Stimulated activated CD8-positive, alpha-beta memory T cell treated with anti-CD3 and anti-CD28 coated beads, Interleukin-7, amount 100 ng/mL, for 1 hour (primary cell): ENCODE data around the gene GBE1.

Experiments
- DNase-seq, 2 donors: peaks; one replicate each; pipeline ENCODE4 v3.0.0-alpha.2; 2020; ENCODE audit warnings: low read depth in 2 of 2

GBE1 gene

DNA sequence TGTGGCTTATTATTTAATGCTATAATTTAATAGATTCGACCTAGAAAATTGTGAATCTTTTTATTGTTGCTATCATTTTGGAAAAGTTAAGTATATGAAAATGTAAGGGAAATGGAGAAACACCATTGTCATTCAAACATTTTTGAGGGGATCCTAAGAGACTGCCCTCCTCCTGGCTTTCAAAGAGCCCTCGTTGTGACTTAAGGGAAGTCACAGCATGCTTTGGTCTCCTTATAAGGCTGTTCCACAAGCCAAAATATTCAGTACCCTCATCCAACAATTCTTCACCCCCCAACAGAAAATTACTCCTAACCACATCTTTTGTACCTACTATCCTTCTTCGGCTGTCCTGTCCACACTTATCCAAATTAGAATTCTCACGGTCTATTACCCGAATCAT lies 140.2 kb downstream of the GBE1 start:
- DNase-seq = no peak

DNA sequence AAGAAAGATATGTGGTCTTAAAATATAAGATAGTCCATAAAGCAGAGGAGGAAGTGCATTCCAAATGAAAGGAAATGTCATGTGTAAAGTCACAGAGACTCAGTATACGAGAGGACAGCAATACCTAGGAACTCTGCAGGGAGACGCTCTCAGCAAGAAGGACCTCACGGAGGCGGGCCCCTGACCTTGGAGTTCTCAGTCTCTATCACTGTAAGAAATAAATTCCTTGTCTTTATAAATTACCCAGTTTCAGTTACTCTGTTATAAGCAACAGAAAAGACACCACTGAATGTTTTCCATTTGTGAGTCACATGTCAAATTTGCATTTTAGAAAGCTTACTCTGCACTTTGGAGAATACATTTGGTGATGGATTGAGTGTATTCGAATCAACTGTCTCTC lies 140.6 kb downstream of the GBE1 start:
- no peak for DNase-seq

DNA sequence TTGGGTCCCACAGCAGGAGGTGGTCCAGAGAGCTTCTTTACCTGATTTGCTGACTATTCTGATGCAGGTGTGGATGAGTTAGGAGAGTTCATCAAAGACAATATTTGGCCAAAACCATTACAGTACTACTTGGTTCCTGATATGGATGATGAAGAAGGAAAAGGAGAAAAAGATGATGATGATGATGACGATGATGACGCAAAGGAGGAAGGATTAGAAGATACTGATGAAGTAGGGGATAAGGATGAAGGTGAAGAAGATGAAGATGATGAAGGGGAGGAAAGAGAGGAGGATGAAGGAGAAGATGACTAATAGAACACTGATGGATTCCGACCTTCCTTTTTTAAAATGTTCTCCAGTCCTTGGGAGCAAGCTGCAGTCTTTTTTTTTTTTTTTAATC lies 148.7 kb downstream of the GBE1 start:
- no peak for DNase-seq

DNA sequence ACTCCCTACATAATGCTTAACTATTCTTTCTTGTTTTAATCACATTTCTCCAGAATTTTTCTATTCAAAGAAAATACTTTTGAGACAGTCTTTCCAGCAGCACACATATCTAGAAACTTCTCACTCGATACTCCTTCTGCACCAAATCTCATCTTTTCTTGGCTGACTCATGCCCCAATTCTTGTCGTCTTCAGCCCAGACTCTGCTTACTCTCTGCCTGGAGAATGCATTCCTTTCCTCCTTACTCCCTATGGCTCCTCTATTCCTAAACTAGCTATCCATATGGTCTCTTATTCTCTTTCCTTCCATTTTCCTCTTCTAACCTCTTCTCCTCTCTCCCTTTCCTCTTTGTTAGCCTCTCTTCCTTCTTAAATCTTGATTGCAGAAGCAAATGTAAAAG lies 158.7 kb downstream of the GBE1 start:
- no peak for DNase-seq

DNA sequence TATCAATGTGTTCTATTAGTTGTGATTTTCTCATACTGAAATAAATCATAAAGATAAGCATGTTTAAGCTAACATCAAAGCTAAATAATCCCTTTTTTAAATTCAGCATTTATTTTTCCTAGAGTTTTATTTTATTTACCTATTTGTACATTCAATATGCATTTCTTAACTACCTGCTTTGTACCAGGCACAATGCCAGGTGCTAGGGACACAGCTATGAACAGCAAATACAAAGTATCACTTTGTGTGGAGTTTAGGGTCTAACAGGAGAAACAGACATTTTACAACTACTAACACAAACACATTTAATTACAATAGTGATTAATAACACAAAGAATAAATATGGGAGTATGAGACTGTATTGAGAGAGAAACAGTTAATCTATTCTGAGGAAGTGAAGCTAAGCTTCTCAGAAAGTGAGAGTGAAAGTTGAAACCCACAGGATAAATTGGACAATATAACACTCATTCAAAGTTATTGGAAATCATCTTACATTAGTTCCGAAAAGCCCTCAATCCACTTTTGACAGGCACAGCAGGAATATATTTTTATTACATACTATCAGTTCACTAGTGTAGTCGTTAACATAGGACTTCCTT lies 159.6 kb downstream of the GBE1 start:
- no peak for DNase-seq

DNA sequence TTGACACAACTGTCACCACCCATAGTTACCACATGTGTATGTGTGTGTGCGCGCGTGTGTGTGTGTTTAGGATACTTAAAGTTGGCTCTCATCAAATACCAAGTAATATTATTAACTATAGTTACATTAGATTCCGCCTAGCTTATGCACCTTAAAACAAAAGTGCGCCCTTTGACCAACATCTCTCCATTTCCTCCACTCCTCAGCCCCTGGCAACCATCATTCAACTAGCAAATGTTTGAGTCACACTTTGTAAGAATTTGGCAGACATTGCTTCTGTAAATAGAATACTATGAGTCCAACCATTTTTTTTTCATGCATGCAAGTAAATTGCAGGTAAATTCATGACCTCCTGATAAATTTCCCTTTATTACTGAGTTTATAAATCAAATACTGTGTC lies 169.3 kb downstream of the GBE1 start:
- no peak for DNase-seq

DNA sequence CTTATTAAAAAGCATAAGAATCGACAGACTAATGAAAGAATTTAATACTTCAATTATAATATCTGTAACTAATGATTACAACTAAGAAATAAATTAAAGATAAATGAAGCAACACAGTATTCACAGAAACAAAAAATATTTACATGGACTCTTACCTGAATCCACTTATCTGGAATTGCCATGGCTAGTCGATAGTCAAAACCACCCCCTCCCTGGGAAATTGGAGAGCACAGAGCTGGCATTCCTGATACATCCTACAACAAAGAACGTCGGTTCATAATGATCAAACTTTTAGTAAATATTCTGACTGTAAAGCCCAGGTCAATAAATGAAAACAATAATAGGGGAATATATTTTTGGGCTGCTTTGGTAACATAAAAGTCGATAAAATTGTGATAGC lies 175.5 kb downstream of the GBE1 start:
- no peak for DNase-seq

DNA sequence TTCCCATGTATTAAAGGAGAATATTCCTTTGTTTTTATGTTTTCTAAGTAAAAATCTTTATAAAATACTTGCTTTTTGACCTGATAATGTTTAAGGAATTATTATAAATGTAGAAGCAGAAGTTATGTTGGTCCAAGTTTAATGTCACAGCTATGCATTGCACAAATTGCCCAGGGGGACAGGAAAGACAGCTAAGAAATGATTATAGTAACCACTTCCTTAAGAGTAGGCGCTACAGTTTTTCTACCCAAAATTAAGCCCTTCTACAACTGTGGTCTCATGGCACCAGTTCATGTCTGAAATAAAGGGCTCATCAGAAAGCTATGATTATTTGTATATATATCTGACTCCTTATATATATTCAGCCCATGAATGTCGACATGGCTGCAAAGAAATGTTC lies 176.4 kb downstream of the GBE1 start:
- no peak for DNase-seq

DNA sequence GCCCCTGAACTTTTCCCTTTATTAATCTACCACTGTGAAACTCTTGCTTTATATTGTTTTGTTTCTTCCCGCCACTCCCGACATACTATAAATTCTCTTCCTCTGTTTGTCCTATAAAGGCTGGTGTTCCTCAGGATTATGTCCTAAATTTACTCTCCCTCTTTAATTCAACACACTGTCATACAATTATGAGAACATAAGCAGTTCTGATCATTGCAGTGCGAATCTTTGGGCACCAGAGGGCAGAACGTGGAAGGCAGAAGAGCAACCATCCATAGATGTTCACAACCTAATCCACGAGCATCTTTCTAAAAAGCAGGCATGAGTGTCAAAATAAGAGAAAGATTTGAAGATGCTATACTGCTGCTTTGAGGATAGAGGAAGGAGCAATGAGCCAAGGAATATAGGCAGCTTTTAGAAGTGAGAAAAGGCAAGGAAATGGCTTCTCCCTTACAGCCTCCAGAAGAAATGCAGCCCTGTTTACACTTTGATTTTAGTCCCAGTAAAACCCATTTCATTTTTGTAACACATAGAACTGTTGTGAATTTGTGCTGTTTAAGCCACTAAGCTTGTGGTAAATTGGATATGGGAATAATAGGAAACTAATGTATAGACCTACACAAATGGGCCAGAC lies 179.4 kb downstream of the GBE1 start:
- DNase-seq = no peak

DNA sequence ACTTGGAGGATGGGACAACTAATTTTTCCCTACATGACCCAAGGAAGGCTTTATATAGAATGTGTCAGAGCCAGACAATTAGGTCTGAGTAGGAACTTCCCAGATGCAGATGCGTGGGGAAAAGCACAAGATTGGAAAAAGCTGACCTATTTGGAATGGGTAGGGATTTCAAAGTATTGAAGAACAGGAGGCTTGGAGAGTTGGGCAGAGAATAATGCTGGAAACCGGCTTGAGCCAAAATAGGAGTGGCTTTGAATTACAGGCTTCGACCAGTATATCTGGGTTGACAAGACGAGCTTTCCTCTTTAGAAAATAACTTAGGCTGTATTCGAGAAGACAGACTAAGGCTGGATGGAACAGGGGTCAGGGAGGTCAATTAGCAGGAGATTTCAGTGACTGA lies 181.1 kb downstream of the GBE1 start:
- DNase-seq = no peak

DNA sequence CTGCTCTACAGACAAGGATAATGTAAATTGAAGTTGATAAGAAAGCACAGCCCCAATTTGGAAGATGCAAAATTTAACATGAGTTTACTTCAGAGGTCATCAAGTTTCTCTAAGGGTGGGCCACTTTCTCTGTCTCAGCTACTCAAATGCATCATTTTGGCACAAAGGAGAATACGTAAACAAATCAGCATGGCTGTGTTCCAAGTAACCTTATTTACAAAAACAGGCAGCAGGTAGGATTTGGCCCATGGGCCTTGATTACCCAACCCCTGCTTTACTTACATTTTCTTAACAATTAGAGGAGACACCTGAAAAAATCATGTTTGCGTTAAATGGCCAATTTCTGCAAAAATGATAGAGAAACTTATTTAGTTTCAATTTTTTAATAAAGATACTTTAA lies 181.7 kb downstream of the GBE1 start:
- no peak for DNase-seq

DNA sequence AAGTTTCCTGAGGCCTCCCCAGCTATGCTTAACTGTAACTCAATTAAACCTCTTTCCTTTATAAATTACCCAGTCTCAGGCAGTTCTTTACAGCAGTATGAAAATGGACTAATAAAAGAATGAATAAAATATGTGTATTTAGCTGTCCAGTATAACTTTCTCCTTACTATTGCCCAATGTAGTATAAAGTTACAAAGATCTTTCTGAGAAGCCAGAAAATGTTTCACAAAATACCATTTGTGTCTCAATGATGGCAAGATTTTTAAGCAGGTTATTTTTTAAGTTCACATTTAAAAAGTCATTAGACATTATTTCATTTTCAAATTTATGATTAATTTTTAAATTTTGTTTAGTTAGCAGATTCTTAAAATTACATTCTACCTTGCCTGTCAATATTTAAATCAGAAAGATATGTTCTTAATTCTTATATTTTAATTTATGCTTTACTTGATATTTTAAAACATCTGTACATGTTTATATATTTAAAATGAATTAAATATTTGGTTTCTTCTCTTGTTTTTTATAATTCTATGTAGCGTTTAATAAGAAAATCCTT lies 189.2 kb downstream of the GBE1 start:
- DNase-seq = no peak

DNA sequence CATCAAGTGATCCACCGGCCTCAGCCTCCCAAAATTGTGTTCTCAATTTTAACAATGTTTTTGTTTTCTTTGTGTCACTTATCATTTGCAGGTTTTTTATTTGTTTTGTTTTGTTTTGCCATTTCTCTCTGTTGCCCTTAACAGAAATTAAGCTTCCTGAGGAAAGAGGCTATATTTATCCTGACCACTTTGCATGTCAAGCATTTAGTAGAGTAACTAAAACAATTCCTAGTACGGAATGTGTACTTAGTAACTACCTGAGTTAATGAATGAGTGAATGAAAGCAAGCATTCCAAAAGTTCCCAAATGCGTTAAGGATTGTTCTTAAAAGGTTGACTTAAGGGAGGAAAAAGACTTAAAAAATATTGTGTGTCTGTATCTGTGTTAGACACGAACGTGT lies 193.1 kb downstream of the GBE1 start:
- no peak for DNase-seq

DNA sequence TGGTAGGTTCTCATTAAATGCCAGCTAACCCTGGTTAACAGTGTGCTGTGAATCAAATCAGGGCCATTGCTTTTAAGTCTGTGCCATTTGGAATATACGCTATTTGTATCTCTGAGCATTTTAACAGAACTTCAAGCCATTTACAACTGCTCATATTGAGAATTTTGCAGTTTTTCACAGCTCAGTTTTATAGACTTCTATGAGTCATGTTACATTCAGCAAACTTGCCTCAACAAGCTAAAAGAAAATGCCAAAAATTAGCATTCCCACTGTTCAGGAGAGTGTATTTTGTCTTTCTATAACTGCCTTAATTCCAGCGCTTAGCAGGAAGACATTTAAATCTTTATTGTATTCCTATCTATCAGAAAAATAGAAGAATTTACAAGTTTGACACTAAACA lies 196.4 kb downstream of the GBE1 start:
- DNase-seq = no peak

DNA sequence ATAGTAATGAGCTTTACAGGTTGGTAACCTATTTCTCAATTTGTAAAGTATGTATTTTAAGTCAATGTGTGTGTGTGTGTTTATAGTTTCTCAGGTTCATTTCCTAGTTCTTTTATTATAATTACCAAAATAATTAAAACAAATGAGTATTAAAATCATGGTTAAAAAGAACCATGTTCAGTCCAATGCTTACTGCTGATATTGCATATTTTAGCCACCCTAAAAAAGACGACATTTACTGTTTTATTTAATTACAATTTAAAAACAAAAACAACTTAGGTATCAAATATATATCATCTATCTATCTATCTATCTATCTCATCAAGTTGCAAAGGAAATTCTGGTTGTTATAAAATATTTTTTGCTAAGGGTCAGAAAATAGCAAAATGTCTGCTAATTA lies 203.3 kb downstream of the GBE1 start:
- no peak for DNase-seq

DNA sequence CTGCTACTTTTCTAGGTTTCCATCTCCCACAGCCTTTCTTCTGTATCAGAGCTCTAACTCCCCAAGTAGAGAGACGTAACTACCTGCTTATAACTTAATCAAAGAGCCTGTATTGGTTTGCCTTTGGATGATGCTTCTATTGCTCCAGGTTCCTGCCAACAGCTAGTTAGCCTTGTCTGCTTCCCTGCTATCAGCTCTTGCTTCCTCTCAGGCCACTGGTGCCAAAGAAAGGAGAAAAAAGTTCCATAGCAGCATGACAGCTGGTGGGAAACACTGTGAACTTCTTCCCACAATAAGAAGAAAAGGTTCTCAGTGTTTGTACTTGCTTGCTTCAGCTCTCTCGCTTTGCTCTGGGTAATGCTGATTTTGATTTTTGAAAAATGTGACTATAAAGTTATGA lies 206.6 kb downstream of the GBE1 start:
- no peak for DNase-seq

DNA sequence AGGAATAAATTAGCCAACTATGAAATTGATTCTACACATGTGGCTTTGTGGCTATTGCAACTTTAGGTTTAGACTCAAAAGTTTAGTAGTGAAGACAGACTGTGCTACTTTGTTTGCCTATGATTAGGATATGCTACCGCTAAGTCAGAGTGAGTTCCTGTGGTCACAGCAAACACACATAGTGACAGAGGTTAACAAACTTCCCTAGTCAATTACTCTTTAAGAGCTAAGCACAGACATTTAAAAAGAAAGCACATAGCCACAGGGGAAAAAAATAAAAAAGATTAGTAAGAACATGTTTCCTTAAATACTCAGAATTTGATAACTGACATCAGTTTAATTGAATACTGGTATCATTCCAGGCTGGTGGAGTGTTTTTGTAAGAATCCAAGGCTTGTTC lies 207.1 kb downstream of the GBE1 start:
- DNase-seq = no peak

DNA sequence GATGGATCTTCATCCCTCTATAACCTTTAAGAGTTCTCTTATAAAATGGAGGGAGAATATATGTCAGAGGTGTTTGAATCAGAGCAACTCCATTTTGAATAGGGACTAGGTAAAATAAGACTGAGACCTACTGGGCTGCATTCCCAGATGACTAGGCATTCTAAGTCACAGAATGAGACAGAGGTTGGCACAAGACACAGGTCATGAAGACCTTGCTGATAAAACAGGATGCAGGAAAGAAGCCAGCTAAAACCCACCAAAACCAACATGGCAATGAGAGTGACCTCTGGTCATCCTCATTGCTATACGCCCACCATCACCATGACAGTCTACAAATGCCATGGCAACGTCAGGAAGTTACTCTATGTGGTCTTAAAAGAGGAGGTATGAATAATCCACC lies 211.0 kb downstream of the GBE1 start:
- no peak for DNase-seq

DNA sequence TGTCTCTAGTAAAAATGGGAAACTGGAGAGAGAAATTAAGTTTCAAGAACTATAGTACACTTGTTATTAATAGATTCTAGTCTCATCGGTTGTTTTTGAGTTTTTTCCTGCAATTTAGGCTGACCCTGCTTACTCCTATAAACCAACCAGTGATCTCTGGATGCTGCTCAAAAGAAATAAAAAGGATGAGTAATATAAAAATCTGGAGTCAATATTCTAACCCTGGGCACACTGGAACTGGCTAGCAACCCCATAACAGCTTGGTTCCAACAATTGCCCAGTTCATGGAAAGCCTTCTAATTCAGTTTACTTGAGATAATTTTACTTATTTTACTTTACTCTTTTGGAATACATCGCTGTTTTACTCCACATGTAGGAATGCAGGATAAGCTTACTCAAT lies 211.6 kb downstream of the GBE1 start:
- no peak for DNase-seq

DNA sequence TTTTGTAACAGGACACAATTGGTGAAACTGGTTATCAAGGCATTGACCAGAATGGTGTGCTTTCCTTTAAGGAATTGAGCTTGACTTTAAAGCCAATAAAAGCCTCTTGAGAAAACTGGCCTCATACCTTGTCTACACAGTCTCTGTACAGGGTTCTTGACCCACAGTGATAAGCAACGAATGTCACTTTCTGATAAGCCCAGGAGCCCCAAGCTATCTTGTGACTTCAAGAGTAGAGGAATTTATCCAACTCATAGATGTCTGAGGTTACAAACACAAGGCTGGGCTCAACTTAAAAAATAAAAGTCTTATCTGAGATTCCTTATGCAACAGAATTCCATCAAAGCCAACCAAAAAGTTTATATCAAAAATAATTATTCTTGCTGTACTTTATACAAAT lies 212.1 kb downstream of the GBE1 start:
- no peak for DNase-seq

DNA sequence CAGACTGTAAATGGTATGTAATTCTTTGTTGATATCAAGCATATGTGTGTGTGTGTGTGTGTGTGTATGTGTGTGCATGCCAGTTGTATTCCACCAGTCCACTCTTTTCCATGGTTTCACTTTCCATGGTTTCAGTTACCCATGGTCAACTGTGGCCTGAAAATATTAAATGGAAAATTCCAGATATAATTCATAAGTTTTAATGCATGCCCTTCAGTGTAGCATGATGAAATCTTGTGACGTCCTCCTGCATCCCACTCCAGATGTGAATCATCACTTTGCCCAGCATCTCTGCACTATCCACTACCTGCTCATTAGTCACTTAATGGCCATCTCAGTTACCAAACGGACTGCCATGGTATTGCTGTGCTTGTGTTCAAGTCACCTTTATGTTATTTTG lies 215.9 kb downstream of the GBE1 start:
- DNase-seq = no peak

DNA sequence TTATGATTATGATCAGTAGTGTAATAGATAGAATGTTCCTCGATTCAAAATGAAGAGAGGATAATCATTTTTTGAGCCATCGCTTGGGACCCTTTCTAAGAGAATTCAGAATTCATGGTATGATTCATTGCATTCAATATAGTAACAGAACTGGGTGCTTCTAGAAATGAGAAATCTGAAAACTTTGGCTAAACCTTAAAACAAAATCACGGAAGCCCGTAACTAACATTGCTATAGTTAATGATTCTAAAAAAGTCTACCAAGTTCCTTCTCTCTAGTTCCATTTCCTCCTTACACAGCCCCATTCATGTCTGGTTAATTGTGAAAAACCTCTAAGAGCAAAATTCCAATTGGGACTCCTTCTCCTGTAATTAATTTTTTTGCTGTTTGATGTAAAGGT lies 217.1 kb downstream of the GBE1 start:
- DNase-seq = no peak

DNA sequence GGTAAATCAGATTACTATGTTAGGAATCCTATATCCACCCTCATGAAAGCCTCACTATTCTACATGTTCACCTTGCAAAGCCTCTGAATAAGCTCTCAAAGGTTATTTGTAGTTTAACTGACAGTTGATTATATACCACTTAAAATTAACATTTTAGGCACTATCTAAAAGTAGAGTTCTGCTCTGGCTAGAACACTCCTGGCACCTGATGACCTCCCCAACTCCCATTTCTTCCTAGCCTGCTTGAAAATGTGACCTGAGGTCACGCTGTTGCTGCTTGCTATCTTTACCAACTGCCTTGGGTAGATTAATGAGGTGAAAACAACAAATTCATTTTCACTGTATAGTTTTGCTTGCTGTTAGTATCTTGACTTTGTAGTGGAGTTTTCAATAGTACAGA lies 220.7 kb downstream of the GBE1 start:
- no peak for DNase-seq

DNA sequence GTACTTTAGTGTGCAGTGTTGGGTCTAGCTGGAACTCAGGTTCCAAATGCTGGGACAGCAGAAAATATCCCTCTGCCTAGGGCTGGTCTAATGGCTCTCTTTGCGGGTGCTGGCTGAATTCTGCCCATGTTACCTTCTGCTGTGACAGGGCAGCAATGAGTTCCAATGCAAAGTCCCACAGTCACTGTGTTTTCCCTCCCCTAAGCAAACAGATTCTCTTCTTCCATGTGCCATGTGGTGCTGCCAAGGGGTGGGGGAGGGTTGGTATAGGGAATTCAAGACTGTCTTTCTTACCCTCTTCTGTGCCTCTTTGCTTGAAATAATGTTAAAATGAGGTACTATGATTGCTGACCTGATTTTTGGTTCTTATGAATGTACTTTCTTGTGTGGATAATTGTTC lies 229.6 kb downstream of the GBE1 start:
- DNase-seq = no peak
